Ovary (tissue), 3 donors: ENCODE results near the gene CCDC169.

Source experiments
- POLR2A ChIP-seq: fragments of 450-650 bp; IDR thresholded peaks from one replicate; pipeline ENCODE4 v1.6.1; 2017; ENCODE audit warnings: antibody characterized with exemption, mild to moderate bottlenecking, moderate library complexity
- TF ChIP-seq, protein P1 (sequence below), 3 donors: fragments of 450-650 bp in 2 of 3; fragments of 200-600 bp in 1 of 3; IDR thresholded peaks; one replicate each; pipeline versions ENCODE4 v1.5.1 to v1.8.0; 2016 to 2022; ENCODE audit warnings: antibody characterized with exemption in 3 of 3, mild to moderate bottlenecking in 1 of 3
- donor health status: DM: no; HTN: no; CAD: no.

- TF ChIP-seq, protein P1, sequence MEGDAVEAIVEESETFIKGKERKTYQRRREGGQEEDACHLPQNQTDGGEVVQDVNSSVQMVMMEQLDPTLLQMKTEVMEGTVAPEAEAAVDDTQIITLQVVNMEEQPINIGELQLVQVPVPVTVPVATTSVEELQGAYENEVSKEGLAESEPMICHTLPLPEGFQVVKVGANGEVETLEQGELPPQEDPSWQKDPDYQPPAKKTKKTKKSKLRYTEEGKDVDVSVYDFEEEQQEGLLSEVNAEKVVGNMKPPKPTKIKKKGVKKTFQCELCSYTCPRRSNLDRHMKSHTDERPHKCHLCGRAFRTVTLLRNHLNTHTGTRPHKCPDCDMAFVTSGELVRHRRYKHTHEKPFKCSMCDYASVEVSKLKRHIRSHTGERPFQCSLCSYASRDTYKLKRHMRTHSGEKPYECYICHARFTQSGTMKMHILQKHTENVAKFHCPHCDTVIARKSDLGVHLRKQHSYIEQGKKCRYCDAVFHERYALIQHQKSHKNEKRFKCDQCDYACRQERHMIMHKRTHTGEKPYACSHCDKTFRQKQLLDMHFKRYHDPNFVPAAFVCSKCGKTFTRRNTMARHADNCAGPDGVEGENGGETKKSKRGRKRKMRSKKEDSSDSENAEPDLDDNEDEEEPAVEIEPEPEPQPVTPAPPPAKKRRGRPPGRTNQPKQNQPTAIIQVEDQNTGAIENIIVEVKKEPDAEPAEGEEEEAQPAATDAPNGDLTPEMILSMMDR (IDR thresholded peaks at IDR 0.05), result no peak
- TF ChIP-seq POLR2A, result no peak
Observed at GRCh38 chr13:36294096-36294495, 3.5 kb downstream of the CCDC169 start.
